ENCODE results near the gene HTR7. TPM values are rescaled to one million over a fixed set of nuclear protein-coding genes. Genes with fewer than 3 reads are reported as not detected.

Gene HTR7
- total RNA-seq, 2 donors from 2014 or later = 0.70 to 7.3 TPM

DNA sequence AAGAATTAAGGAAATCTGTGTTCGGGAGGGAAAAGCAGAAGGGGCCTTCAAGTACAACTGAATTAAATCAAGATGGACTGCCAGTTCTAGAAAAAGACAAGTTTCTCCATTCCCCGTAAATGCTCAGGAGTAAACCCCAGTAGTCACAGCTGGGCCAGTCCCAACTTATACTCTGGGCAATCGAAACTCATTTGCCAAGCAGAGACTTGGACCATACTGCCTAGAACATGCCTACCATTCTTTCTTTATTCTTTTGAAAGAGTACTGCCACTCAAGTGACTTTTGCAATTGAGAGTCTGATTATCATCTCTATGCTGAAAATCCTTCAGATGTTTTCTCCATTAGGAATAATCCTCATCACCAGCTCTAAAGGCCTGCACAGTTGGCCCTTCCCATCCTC lies 35.4 kb upstream of the HTR7 start:
- Mint-ChIP-seq H3K9me3 (no peaks in the 10 kb centered on the region), H3K27me3 (ENCODE audit: insufficient read depth) (no peaks in the 10 kb centered on the region), H3K27ac (no peak overlapping the region), H3K4me3 (no peak overlapping the region), H3K36me3 (ENCODE audit: low read depth) (peaks cover 44% of the 10 kb centered on the region), H3K4me1 (no peaks in the 10 kb centered on the region)
- DNase-seq = no peak
- H3K9ac ChIP-seq (ENCODE audit: extremely low read depth, low read length, poor library complexity, severe bottlenecking) = no peak overlapping the region
- TF ChIP-seq, protein P1, sequence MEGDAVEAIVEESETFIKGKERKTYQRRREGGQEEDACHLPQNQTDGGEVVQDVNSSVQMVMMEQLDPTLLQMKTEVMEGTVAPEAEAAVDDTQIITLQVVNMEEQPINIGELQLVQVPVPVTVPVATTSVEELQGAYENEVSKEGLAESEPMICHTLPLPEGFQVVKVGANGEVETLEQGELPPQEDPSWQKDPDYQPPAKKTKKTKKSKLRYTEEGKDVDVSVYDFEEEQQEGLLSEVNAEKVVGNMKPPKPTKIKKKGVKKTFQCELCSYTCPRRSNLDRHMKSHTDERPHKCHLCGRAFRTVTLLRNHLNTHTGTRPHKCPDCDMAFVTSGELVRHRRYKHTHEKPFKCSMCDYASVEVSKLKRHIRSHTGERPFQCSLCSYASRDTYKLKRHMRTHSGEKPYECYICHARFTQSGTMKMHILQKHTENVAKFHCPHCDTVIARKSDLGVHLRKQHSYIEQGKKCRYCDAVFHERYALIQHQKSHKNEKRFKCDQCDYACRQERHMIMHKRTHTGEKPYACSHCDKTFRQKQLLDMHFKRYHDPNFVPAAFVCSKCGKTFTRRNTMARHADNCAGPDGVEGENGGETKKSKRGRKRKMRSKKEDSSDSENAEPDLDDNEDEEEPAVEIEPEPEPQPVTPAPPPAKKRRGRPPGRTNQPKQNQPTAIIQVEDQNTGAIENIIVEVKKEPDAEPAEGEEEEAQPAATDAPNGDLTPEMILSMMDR (conservative IDR thresholded peaks at IDR 0.05) = no peak
- H3K9me3 ChIP-seq (ENCODE audit: control insufficient read depth, low read length) = no peaks in the 10 kb centered on the region
- WGBS, 2 experiments (ENCODE audit: insufficient coverage in 1 of 2, insufficient read length in 1 of 2) = 96 to 100% methylated on average over 3 of the region's 3 CpGs
- H3K4me3 ChIP-seq (ENCODE audit: low read length) = no peak overlapping the region
- H3K27ac ChIP-seq (ENCODE audit: low read depth, low read length) = no peak overlapping the region
- H3K4me1 ChIP-seq (ENCODE audit: control insufficient read depth, insufficient read depth, low read length) = no peaks in the 10 kb centered on the region
- peaks cover 68% of the 10 kb centered on the region for H3K36me3 ChIP-seq (ENCODE audit: control insufficient read depth, insufficient read depth, low read length)
- no peaks in the 10 kb centered on the region for H3K27me3 ChIP-seq (ENCODE audit: control insufficient read depth, insufficient read depth, low read length, poor library complexity, severe bottlenecking)

DNA sequence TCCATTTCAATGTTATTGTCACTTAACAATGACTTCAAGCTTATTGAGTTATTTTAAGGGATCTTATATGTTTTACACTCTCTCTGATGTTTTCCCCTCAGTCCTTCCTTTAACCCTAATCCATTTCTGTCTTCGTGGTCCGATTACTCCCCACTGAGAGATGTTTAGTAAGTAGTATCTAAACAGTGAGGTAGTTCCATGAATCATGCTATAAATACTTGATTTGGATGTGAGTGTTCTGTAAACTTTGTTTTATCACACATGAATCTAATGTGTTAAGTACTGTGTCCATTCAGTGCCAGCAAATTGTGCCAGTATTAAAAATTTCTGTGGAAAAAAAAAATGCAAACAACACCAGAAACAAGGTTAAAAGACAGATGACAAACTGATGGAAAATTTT lies 32.5 kb upstream of the HTR7 start:
- peaks cover 52% of the 10 kb centered on the region for H3K36me3 Mint-ChIP-seq (ENCODE audit: low read depth)
- H3K9me3 Mint-ChIP-seq = no peaks in the 10 kb centered on the region
- no peak overlapping the region for H3K4me3 Mint-ChIP-seq
- no peaks in the 10 kb centered on the region for H3K4me1 Mint-ChIP-seq
- no peak for DNase-seq
- Histone ChIP-seq H3K9ac (ENCODE audit: extremely low read depth, low read length, poor library complexity, severe bottlenecking) (no peak overlapping the region), H3K36me3 (ENCODE audit: control insufficient read depth, insufficient read depth, low read length) (peaks cover 80% of the 10 kb centered on the region), H3K27me3 (ENCODE audit: control insufficient read depth, insufficient read depth, low read length, poor library complexity, severe bottlenecking) (no peaks in the 10 kb centered on the region), H3K4me1 (ENCODE audit: control insufficient read depth, insufficient read depth, low read length) (no peaks in the 10 kb centered on the region), H3K9me3 (ENCODE audit: control insufficient read depth, low read length) (no peaks in the 10 kb centered on the region), H3K27ac (ENCODE audit: low read depth, low read length) (no peak overlapping the region), H3K4me3 (ENCODE audit: low read length) (no peak overlapping the region)
- TF ChIP-seq, protein P1 (conservative IDR thresholded peaks at IDR 0.05) = no peak
- WGBS, 2 experiments (ENCODE audit: insufficient coverage in 1 of 2, insufficient read length in 1 of 2) = 100% methylated on average over 1 of the region's 2 CpGs
- H3K27me3 Mint-ChIP-seq (ENCODE audit: insufficient read depth) = no peaks in the 10 kb centered on the region
- no peak overlapping the region for H3K27ac Mint-ChIP-seq

DNA sequence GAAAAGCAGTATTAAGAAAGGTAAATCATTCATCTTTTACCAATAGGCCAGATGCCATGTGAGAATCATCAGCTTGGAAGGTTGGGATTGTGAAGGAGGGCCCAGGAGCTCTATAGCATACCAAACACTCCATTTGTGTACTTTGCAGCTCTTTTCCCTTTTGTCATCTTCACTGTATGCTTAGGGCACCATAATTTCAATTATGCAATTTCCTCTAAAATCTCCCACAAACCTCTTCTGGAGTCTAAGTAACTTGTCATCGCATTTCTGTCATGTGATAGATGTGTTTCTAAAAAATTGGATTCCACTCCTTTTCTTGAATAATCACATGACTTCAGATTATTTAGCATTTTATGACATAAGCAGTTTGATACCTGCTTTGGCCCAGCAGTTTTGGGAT lies 31.8 kb upstream of the HTR7 start:
- TF ChIP-seq, protein P1 (conservative IDR thresholded peaks at IDR 0.05) = no peak
- H3K9me3 ChIP-seq (ENCODE audit: control insufficient read depth, low read length) = no peaks in the 10 kb centered on the region
- Mint-ChIP-seq H3K36me3 (ENCODE audit: low read depth) (peaks cover 53% of the 10 kb centered on the region), H3K27me3 (ENCODE audit: insufficient read depth) (no peaks in the 10 kb centered on the region), H3K4me3 (no peak overlapping the region), H3K9me3 (no peaks in the 10 kb centered on the region), H3K4me1 (no peaks in the 10 kb centered on the region), H3K27ac (no peak overlapping the region)
- H3K9ac ChIP-seq (ENCODE audit: extremely low read depth, low read length, poor library complexity, severe bottlenecking) = no peak overlapping the region
- H3K27me3 ChIP-seq (ENCODE audit: control insufficient read depth, insufficient read depth, low read length, poor library complexity, severe bottlenecking) = no peaks in the 10 kb centered on the region
- DNase-seq = no peak
- H3K4me1 ChIP-seq (ENCODE audit: control insufficient read depth, insufficient read depth, low read length) = no peaks in the 10 kb centered on the region
- peaks cover 81% of the 10 kb centered on the region for H3K36me3 ChIP-seq (ENCODE audit: control insufficient read depth, insufficient read depth, low read length)
- H3K4me3 ChIP-seq (ENCODE audit: low read length) = no peak overlapping the region
- 100% methylated on average over 1 of the region's 1 CpG; no CpG with 5 or more reads in 1 of the 2 experiments for WGBS, 2 experiments (ENCODE audit: insufficient coverage in 1 of 2, insufficient read length in 1 of 2)
- H3K27ac ChIP-seq (ENCODE audit: low read depth, low read length) = no peak overlapping the region

Measured in endodermal cell (in vitro differentiated cells).